HEK293 (cell line): ENCODE results near the gene APLP2.

Experiments
- CTCF ChIP-seq: fragments of 450-650 bp; formaldehyde crosslinking; IDR thresholded peaks from 2 replicates; pipeline ENCODE4 v1.5.1; 2016; ENCODE audit warnings: missing biosample characterization, missing genetic modification characterization
- KLF17 ChIP-seq: fragments of 450-650 bp; formaldehyde crosslinking; IDR thresholded peaks from 2 replicates; pipeline ENCODE4 v1.5.1; 2016; ENCODE audit warnings: missing biosample characterization, missing genetic modification characterization
- ZBTB49 ChIP-seq: fragments of 450-650 bp; formaldehyde crosslinking; IDR thresholded peaks from 2 replicates; pipeline ENCODE4 v1.5.1; 2016; ENCODE audit warnings: missing biosample characterization, missing genetic modification characterization, low read depth
- ZNF19 ChIP-seq: fragments of 450-650 bp; formaldehyde crosslinking; IDR thresholded peaks from 2 replicates; pipeline ENCODE4; 2016; ENCODE audit warnings: missing biosample characterization, missing genetic modification characterization, low read depth
- ZNF280D ChIP-seq: fragments of 450-650 bp; formaldehyde crosslinking; IDR thresholded peaks from 2 replicates; pipeline ENCODE4 v1.5.1; 2016; ENCODE audit warnings: missing biosample characterization, missing genetic modification characterization
- ZNF48 ChIP-seq: fragments of 450-650 bp; formaldehyde crosslinking; IDR thresholded peaks from 2 replicates; pipeline ENCODE4 v1.5.1; 2016; ENCODE audit warnings: missing biosample characterization, missing genetic modification characterization
- ZNF707 ChIP-seq: fragments of 450-650 bp; formaldehyde crosslinking; IDR thresholded peaks from 2 replicates; pipeline ENCODE4 v1.5.1; 2016; ENCODE audit warnings: missing biosample characterization, missing genetic modification characterization
- ZNF776 ChIP-seq: fragments of 450-650 bp; formaldehyde crosslinking; IDR thresholded peaks from 2 replicates; pipeline ENCODE4 v1.5.0; 2017; ENCODE audit warnings: missing biosample characterization, missing genetic modification characterization, borderline replicate concordance

GRCh38 chr11:130160498-130161155 lies 90.9 kb downstream of the APLP2 start:
- TF ChIP-seq KLF17 (tag by site-specific recombination), result no peak
- TF ChIP-seq CTCF (tag by site-specific recombination), result no peak
- TF ChIP-seq ZNF19 (tag by site-specific recombination), result no peak
- no peak for TF ChIP-seq ZBTB49 (tag by site-specific recombination)
- no peak for TF ChIP-seq ZNF707
- no peak for TF ChIP-seq ZNF776 (tag by site-specific recombination)
- no peak for TF ChIP-seq ZNF280D
- TF ChIP-seq ZNF48 (tag by site-specific recombination), result no peak
